Neural progenitor cell (in vitro differentiated cells): Measurements from ENCODE around the gene LYST. TPM values are rescaled to one million over a fixed set of nuclear protein-coding genes. Genes with fewer than 3 reads are reported as not detected.

Source experiments
- DNase-seq: peaks from one replicate; pipeline ENCODE4 v3.0.0-alpha.2; 2016; ENCODE audit warnings: low spot score
- H2AFZ ChIP-seq: fragments of 200-600 bp; sonication (generic); replicated peaks from 2 replicates; pipeline ENCODE4 v1.6.1; 2016; ENCODE audit warnings: antibody characterized with exemption
- H3F3A ChIP-seq: fragments of 200-600 bp; sonication (generic); 2 replicates; pipeline ENCODE4 v1.6.1; 2016; ENCODE audit warnings: antibody characterized with exemption, low read depth
- H3K27ac ChIP-seq: fragments of 200-600 bp; sonication (generic); 2 replicates; pipeline ENCODE4 v1.5.1; 2016; ENCODE audit warnings: mild to moderate bottlenecking
- H3K27me3 ChIP-seq: fragments of 200-600 bp; sonication (generic); 2 replicates; pipeline ENCODE4 v1.6.1; 2016; ENCODE audit warnings: mild to moderate bottlenecking, moderate library complexity
- H3K36me3 ChIP-seq: fragments of 200-600 bp; sonication (generic); 2 replicates; pipeline ENCODE4 v1.5.1; 2016
- H3K4me1 ChIP-seq: fragments of 200-600 bp; sonication (generic); 2 replicates; pipeline ENCODE4 v1.6.1; 2016; ENCODE audit warnings: mixed run types
- H3K4me2 ChIP-seq: fragments of 200-600 bp; sonication (generic); 2 replicates; pipeline ENCODE4 v1.6.1; 2016
- H3K4me3 ChIP-seq: fragments of 200-600 bp; sonication (generic); 2 replicates; pipeline ENCODE4 v1.5.1; 2016
- H3K79me2 ChIP-seq: fragments of 200-600 bp; sonication (generic); 2 replicates; pipeline ENCODE4 v1.6.1; 2016; ENCODE audit warnings: low read depth
- H3K9ac ChIP-seq: fragments of 200-600 bp; sonication (generic); 2 replicates; pipeline ENCODE4 v1.6.1; 2016
- H3K9me3 ChIP-seq: fragments of 200-600 bp; sonication (generic); 2 replicates; pipeline ENCODE4 v1.5.1; 2016; ENCODE audit warnings: low read depth
- H4K20me1 ChIP-seq: fragments of 200-600 bp; sonication (generic); 2 replicates; pipeline ENCODE4 v1.6.1; 2016; ENCODE audit warnings: low read depth
- H3K27ac Mint-ChIP-seq: 3 replicates; pipeline ENCODE4 v1.8.0; 2021; ENCODE audit warnings: mixed read lengths
- H3K27me3 Mint-ChIP-seq: 2 replicates; pipeline ENCODE4 v1.8.0; 2022; ENCODE audit warnings: low read depth, mild to moderate bottlenecking, inconsistent platforms, moderate library complexity, mixed read lengths; ENCODE audit not compliant: insufficient read depth
- H3K36me3 Mint-ChIP-seq: 3 replicates; pipeline ENCODE4 v1.8.0; 2021; ENCODE audit warnings: mixed read lengths
- H3K4me1 Mint-ChIP-seq: 3 replicates; pipeline ENCODE4 v1.8.0; 2021; ENCODE audit warnings: mixed read lengths
- H3K4me3 Mint-ChIP-seq: 3 replicates; pipeline ENCODE4 v1.8.0; 2021; ENCODE audit warnings: mild to moderate bottlenecking, moderate library complexity, mixed read lengths
- H3K9me3 Mint-ChIP-seq: 3 replicates; pipeline ENCODE4 v1.8.0; 2020; ENCODE audit warnings: mixed read lengths
- CTCF ChIP-seq: fragments of 200-600 bp; sonication (generic); IDR thresholded peaks from 2 replicates; pipeline ENCODE4 v1.5.1; 2017; ENCODE audit warnings: antibody characterized with exemption, mild to moderate bottlenecking
- EZH2 ChIP-seq: fragments of 200-600 bp; sonication (generic); IDR thresholded peaks from 2 replicates; pipeline ENCODE4 v1.6.1; 2017; ENCODE audit warnings: antibody characterized with exemption, mild to moderate bottlenecking, moderate library complexity
- EZH2phosphoT487 ChIP-seq: fragments of 200-600 bp; sonication (generic); IDR thresholded peaks from 2 replicates; pipeline ENCODE4 v1.6.1; 2017; ENCODE audit warnings: antibody characterized with exemption
- total RNA-seq: library from RNA; depleted of rRNA; stranded (reverse); fragments of >200 nt; gene quantifications from 2 replicates; pipeline ENCODE4 v1.2.3, GENCODE V29; 2015; ENCODE audit warnings: low replicate concordance

LYST gene
- total RNA-seq, 1 donor from 2014 or later = 0.82 TPM

DNA sequence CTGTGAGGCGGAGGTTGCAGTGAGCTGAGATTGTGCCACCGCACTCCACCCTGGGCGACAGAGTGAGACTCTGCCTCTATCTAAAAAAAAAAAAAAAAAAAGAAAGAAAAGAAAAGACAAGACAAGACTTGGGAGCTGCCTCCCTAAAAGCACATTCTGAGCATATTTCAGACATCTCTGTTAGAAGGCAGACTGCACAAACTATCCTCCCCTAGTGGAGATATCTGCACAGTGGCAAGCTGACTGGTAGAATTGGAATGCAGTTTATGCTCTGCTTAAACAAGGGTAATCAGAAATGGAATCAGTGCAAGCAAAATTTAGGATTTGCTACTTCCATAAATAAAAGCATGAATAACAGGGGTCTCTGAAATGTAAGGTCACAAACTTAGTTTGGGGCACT is 248.9 kb downstream of the LYST start:
- Mint-ChIP-seq H3K9me3 (no peaks in the 10 kb centered on the region), H3K27me3 (peaks cover 3% of the 10 kb centered on the region), H3K36me3 (peaks cover 6% of the 10 kb centered on the region), H3K27ac (no peak overlapping the region), H3K4me1 (peaks cover 2% of the 10 kb centered on the region), H3K4me3 (no peak overlapping the region)
- no peaks in the 10 kb centered on the region for H3K79me2 ChIP-seq
- H3K27ac ChIP-seq = no peak overlapping the region
- no peaks in the 10 kb centered on the region for H3K4me1 ChIP-seq
- no peaks in the 10 kb centered on the region for H3F3A ChIP-seq
- no peak overlapping the region for H3K9ac ChIP-seq
- H4K20me1 ChIP-seq = no peaks in the 10 kb centered on the region
- TF ChIP-seq EZH2 (no peak), EZH2phosphoT487 (no peak), CTCF (no peak)
- no peak overlapping the region for H3K4me3 ChIP-seq
- no peaks in the 10 kb centered on the region for H3K9me3 ChIP-seq
- no peak for DNase-seq
- H3K36me3 ChIP-seq = no peaks in the 10 kb centered on the region
- H3K27me3 ChIP-seq = no peaks in the 10 kb centered on the region
- H3K4me2 ChIP-seq = no peak overlapping the region
- H2AFZ ChIP-seq = no peak overlapping the region

- no peaks in the 10 kb centered on the region for H3K9me3 ChIP-seq
- no peaks in the 10 kb centered on the region for H3F3A ChIP-seq
- no peaks in the 10 kb centered on the region for H3K79me2 ChIP-seq
- H3K27ac ChIP-seq = no peak overlapping the region
- no peaks in the 10 kb centered on the region for H3K27me3 ChIP-seq
- H3K4me1 ChIP-seq = no peaks in the 10 kb centered on the region
- Mint-ChIP-seq H3K27ac (no peak overlapping the region), H3K4me3 (no peak overlapping the region), H3K4me1 (peaks cover 1% of the 10 kb centered on the region), H3K9me3 (no peaks in the 10 kb centered on the region), H3K27me3 (peaks cover 3% of the 10 kb centered on the region), H3K36me3 (peaks cover 6% of the 10 kb centered on the region)
- H3K4me3 ChIP-seq = no peak overlapping the region
- TF ChIP-seq EZH2phosphoT487 (no peak), CTCF (no peak), EZH2 (no peak)
- no peaks in the 10 kb centered on the region for H4K20me1 ChIP-seq
- DNase-seq = no peak
- H3K4me2 ChIP-seq = no peak overlapping the region
- no peaks in the 10 kb centered on the region for H3K36me3 ChIP-seq
- H2AFZ ChIP-seq = no peak overlapping the region
- H3K9ac ChIP-seq = no peak overlapping the region
These were observed 249.6 kb downstream of the LYST start for GRCh38 chr1:235617140-235617539.

DNA sequence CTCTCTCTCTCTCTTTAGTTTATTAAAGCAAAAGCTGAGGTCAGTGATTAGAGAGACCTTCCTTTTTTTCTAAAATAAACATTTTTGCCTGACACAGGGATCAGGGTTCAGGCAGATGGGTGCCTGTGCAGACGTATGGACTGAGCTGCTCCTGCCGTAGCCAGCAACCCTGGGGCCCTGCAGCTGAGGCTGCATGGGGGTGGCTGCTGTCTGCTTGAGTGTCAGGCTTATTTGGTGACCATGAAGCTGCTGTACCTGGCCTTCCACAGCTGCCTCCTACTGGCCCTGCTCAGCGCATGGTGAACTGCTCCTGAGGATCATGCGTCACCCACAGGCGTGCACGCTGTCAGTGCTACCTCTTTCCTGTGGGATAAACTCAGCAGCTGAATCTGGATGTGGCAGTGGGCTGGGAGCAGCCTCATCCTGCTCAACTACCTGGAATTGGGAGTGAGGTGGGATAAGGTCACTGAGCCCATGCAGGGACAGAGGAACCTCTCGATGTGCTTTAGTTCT is 252.2 kb downstream of the LYST start:
- peaks cover 3% of the 10 kb centered on the region for H3K27me3 Mint-ChIP-seq
- no peak overlapping the region for H3K9ac ChIP-seq
- no peak overlapping the region for H3K27ac Mint-ChIP-seq
- no peaks in the 10 kb centered on the region for H3K36me3 ChIP-seq
- no peaks in the 10 kb centered on the region for H3K4me1 Mint-ChIP-seq
- no peak overlapping the region for H3K27ac ChIP-seq
- H3K4me1 ChIP-seq = no peaks in the 10 kb centered on the region
- no peaks in the 10 kb centered on the region for H3K9me3 ChIP-seq
- no peak overlapping the region for H2AFZ ChIP-seq
- DNase-seq = no peak
- no peaks in the 10 kb centered on the region for H3F3A ChIP-seq
- TF ChIP-seq CTCF = no peak
- TF ChIP-seq EZH2phosphoT487 = no peak
- no peak for TF ChIP-seq EZH2
- no peak overlapping the region for H3K4me3 ChIP-seq
- peaks cover 4% of the 10 kb centered on the region for H3K36me3 Mint-ChIP-seq
- H3K27me3 ChIP-seq = no peaks in the 10 kb centered on the region
- H3K4me3 Mint-ChIP-seq = no peak overlapping the region
- H4K20me1 ChIP-seq = no peaks in the 10 kb centered on the region
- H3K4me2 ChIP-seq = no peak overlapping the region
- no peaks in the 10 kb centered on the region for H3K9me3 Mint-ChIP-seq
- H3K79me2 ChIP-seq = no peaks in the 10 kb centered on the region
